GM23338 (cell line): ENCODE measurements around the gene EHBP1L1.

Experiments used
- CREB1 ChIP-seq: fragments of 250-450 bp; sonication (Bioruptor Pico); IDR thresholded peaks from 2 replicates; pipeline ENCODE4 v1.5.0; 2020; ENCODE audit warnings: low read depth, mild to moderate bottlenecking, moderate library complexity
- CTCF ChIP-seq, 2 experiments: fragments of 200-600 bp in 1 of 2; sonication (generic) in 1 of 2; conservative IDR thresholded peaks; 2 replicates each; pipeline versions ENCODE4 v1.5.1 to v1.6.1; 2016 to 2017; ENCODE audit warnings: antibody characterized with exemption in 2 of 2, low read depth in 2 of 2, mild to moderate bottlenecking in 2 of 2, moderate library complexity in 1 of 2
- EZH2 ChIP-seq: fragments of 200-600 bp; sonication (generic); IDR thresholded peaks from one replicate; pipeline ENCODE4 v1.8.0; 2017; ENCODE audit warnings: antibody characterized with exemption, mild to moderate bottlenecking, low read depth; ENCODE audit not compliant: unreplicated experiment
- EZH2phosphoT487 ChIP-seq: fragments of 200-600 bp; sonication (generic); IDR thresholded peaks from one replicate; pipeline ENCODE4 v1.8.1; 2018; ENCODE audit warnings: antibody characterized with exemption; ENCODE audit not compliant: unreplicated experiment
- NANOG ChIP-seq: IDR thresholded peaks from 2 replicates; pipeline ENCODE4 v1.6.1; 2016; ENCODE audit warnings: antibody characterized with exemption, borderline replicate concordance
- POLR2AphosphoS5 ChIP-seq: IDR thresholded peaks from 2 replicates; pipeline ENCODE4 v1.6.1; 2016; ENCODE audit warnings: antibody characterized with exemption, low read depth
- REST ChIP-seq: IDR thresholded peaks from one replicate; pipeline ENCODE4 v1.6.1; 2018; ENCODE audit warnings: antibody characterized with exemption; ENCODE audit not compliant: unreplicated experiment

- TF ChIP-seq CTCF (conservative IDR thresholded peaks at IDR 0.05; ENCODE audit: low read depth in 2 of 2) (no peak), EZH2phosphoT487 (no peak), EZH2 (no peak), POLR2AphosphoS5 (no peak), CREB1 (CRISPR knock-in tag) (no peak), REST (no peak), NANOG (no peak)
These were observed 1.9 kb downstream of the EHBP1L1 start for GRCh38 chr11:65577756-65578109.
